ENCODE data around the gene ECT2.
"Not testable (repeated sequence)": the region's sequence is repeated elsewhere in the genome, so short reads cannot be mapped to it uniquely, and the experiment has no call there.

Gene ECT2

GRCh38 chr3:172866726-172867350 is 116.3 kb downstream of the ECT2 start:
- DNase-seq (ENCODE audit: low spot score) = not testable (repeated sequence)

GRCh38 chr3:172868582-172869200 is 118.2 kb downstream of the ECT2 start:
- DNase-seq (ENCODE audit: low spot score) = no peak

GRCh38 chr3:172869368-172869771 is 118.8 kb downstream of the ECT2 start:
- no peak for DNase-seq (ENCODE audit: low spot score)

DNA sequence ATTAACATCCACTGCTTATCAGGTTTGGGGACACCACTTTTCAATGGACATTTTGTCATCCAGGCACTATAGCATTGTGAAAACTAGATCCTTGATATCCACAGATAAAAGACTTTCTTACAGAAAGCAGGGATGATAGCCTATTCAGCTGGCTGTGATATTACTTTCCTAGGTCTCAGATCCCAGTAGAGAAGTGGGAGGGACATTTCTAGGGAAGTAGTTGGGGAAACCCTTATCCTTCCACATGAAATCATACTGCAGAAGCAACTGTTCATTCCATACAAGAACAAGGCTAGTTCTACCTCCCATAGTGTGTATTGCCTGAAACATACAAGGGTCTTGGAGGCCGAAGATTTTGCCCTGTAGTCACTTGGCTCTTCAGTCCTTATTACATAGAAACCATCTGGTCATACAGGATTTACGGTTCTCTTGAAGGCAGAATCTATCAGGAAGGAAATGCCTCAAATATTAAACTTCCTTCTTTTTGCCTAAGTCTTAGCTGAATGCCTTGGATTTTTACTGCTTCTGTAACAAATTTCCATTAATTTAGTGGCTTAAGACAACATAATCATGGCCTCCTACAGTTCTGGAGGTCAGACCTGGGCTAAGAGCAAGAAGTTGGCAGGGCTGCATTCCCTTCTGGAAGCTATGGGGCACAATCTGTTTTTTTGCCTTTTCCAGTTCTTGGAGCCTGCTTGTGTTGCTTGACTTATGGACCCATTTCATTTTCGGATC is 119.4 kb downstream of the ECT2 start:
- no peak for DNase-seq (ENCODE audit: low spot score)
